ENCODE measurements around the gene ESD.
"Not testable (repeated sequence)": the region's sequence is repeated elsewhere in the genome, so short reads cannot be mapped to it uniquely, and the experiment has no call there.

Gene ESD

GRCh38 chr13:46783504-46783903, 13.5 kb downstream of the ESD start:
- no peak for DNase-seq

GRCh38 chr13:46782691-46783090, 14.3 kb downstream of the ESD start:
- DNase-seq, result no peak

- DNase-seq, result no peak
Measured at GRCh38 chr13:46782066-46782465, 14.9 kb downstream of the ESD start.

GRCh38 chr13:46778890-46779289, 18.1 kb downstream of the ESD start:
- DNase-seq, result no peak

- DNase-seq, result no peak
Measured at GRCh38 chr13:46778095-46778494, 18.9 kb downstream of the ESD start.

GRCh38 chr13:46775385-46776107, 21.4 kb downstream of the ESD start:
- no peak for DNase-seq

GRCh38 chr13:46773541-46773940, 23.4 kb downstream of the ESD start:
- DNase-seq, result no peak

- no peak for DNase-seq
Measured at GRCh38 chr13:46771693-46772092, 25.3 kb downstream of the ESD start.

GRCh38 chr13:46769925-46770324, 27.0 kb downstream of the ESD start:
- not testable (repeated sequence) for DNase-seq

- no peak for DNase-seq
Measured at GRCh38 chr13:46761866-46762265, 35.1 kb downstream of the ESD start.

GRCh38 chr13:46761174-46761573, 35.8 kb downstream of the ESD start:
- no peak for DNase-seq

- no peak for DNase-seq
Measured at GRCh38 chr13:46759846-46760245, 37.1 kb downstream of the ESD start.

GRCh38 chr13:46757640-46758039, 39.3 kb downstream of the ESD start:
- DNase-seq, result no peak

GRCh38 chr13:46756977-46757376, 40.0 kb downstream of the ESD start:
- DNase-seq, result no peak

GRCh38 chr13:46755508-46755907, 41.5 kb downstream of the ESD start:
- not testable (repeated sequence) for DNase-seq

GRCh38 chr13:46754812-46755211, 42.1 kb downstream of the ESD start:
- no peak for DNase-seq

- no peak for DNase-seq
Measured at GRCh38 chr13:46753917-46754316, 43.0 kb downstream of the ESD start.

GRCh38 chr13:46753137-46753536, 43.8 kb downstream of the ESD start:
- DNase-seq, result no peak

- DNase-seq, result no peak
Measured at GRCh38 chr13:46751811-46752635, 44.9 kb downstream of the ESD start.

- DNase-seq, result no peak
Measured at GRCh38 chr13:46749951-46750350, 47.0 kb downstream of the ESD start.

GRCh38 chr13:46748300-46748699, 48.7 kb downstream of the ESD start:
- no peak for DNase-seq

GRCh38 chr13:46747031-46747820, 49.7 kb downstream of the ESD start:
- DNase-seq, result no peak

- no peak for DNase-seq
Measured at GRCh38 chr13:46745706-46746105, 51.3 kb downstream of the ESD start.

- no peak for DNase-seq
Measured at GRCh38 chr13:46745062-46745461, 51.9 kb downstream of the ESD start.

Measured in DMS79 (cell line).